ENCODE measurements around the gene MS4A1. TPM values are rescaled to one million over a fixed set of nuclear protein-coding genes. Genes with fewer than 3 reads are reported as not detected.

MS4A1 gene
- total and polyA plus RNA-seq, 2 donors from 2014 or later, result 11.1 TPM; not detected in 1

- no peak within 1 kb of the TSS for H3K4me3 ChIP-seq (ENCODE audit: low read length in 3 of 3)
- intact Hi-C loops (cut with DNase I), result no loop called here
- no peaks in the 10 kb centered on the region for H3K9me3 ChIP-seq (ENCODE audit: control insufficient read depth in 2 of 3, insufficient read depth in 1 of 3, low read length in 3 of 3)
- TF ChIP-seq CTCF (IDR thresholded peaks at IDR 0.05; ENCODE audit: borderline replicate concordance, extremely low read depth, insufficient read depth), result no peak
- no peaks in the 10 kb centered on the region for H3K36me3 ChIP-seq (ENCODE audit: control insufficient read depth in 2 of 3, insufficient read depth in 3 of 3, low read length in 3 of 3)
- no peak for DNase-seq
- no peaks in the 10 kb centered on the region for H3K27me3 ChIP-seq (ENCODE audit: control insufficient read depth, insufficient read depth, low read length)
- H3K27ac ChIP-seq (ENCODE audit: low read depth in 2 of 2, low read length in 2 of 2), result no peak within 1 kb of the TSS
- no peak within 1 kb of the TSS for H3K9ac ChIP-seq (ENCODE audit: low read length in 3 of 3)
- no peak for FAIRE-seq
- H3K4me1 ChIP-seq (ENCODE audit: control insufficient read depth in 2 of 3, insufficient read depth in 2 of 3, low read depth in 1 of 3, low read length in 3 of 3), result no peaks in the 10 kb centered on the region
These were observed 59.7 kb downstream of the MS4A1 start, which contains the start of gene MS4A13 for GRCh38 chr11:60515144-60515855. Gene MS4A13, plus strand, starts transcription at chr11:60515392. Its CDS starts 2,692 bp downstream, at chr11:60518084.

Other genes starting within 250 kb of the MS4A1 start
- gene MS4A4E, start 212.7 kb upstream of the MS4A1 start, total RNA-seq, result 9.4 TPM
- not detected for gene MS4A4E, start 212.7 kb upstream of the MS4A1 start, polyA plus RNA-seq (ENCODE audit: insufficient read depth, low read depth, low replicate concordance)
- gene MS4A4A, start 175.2 kb upstream of the MS4A1 start, total RNA-seq, result 49.7 TPM
- 6.3 TPM for gene MS4A4A, start 175.2 kb upstream of the MS4A1 start, polyA plus RNA-seq (ENCODE audit: insufficient read depth, low read depth, low replicate concordance)
- 0.38 TPM for gene MS4A6E, start 128.6 kb upstream of the MS4A1 start, total RNA-seq
- not detected for gene MS4A6E, start 128.6 kb upstream of the MS4A1 start, polyA plus RNA-seq (ENCODE audit: insufficient read depth, low read depth, low replicate concordance)
- gene MS4A7, start 77.3 kb upstream of the MS4A1 start, total RNA-seq, result 47.6 TPM
- 7.0 TPM for gene MS4A7, start 77.3 kb upstream of the MS4A1 start, polyA plus RNA-seq (ENCODE audit: insufficient read depth, low read depth, low replicate concordance)
- gene MS4A14, start 59.4 kb upstream of the MS4A1 start, total RNA-seq, result 2.1 TPM
- 0.34 TPM for gene MS4A14, start 59.4 kb upstream of the MS4A1 start, polyA plus RNA-seq (ENCODE audit: insufficient read depth, low read depth, low replicate concordance)
- gene MS4A5, start 26.3 kb upstream of the MS4A1 start, total RNA-seq, result not detected
- gene MS4A5, start 26.3 kb upstream of the MS4A1 start, polyA plus RNA-seq (ENCODE audit: insufficient read depth, low read depth, low replicate concordance), result not detected
- not detected for gene MS4A12, start 36.9 kb downstream of the MS4A1 start, total RNA-seq
- not detected for gene MS4A12, start 36.9 kb downstream of the MS4A1 start, polyA plus RNA-seq (ENCODE audit: insufficient read depth, low read depth, low replicate concordance)
- gene MS4A13, start 59.5 kb downstream of the MS4A1 start, total RNA-seq, result not detected
- gene MS4A13, start 59.5 kb downstream of the MS4A1 start, polyA plus RNA-seq (ENCODE audit: insufficient read depth, low read depth, low replicate concordance), result not detected
- gene MS4A8, start 243.8 kb downstream of the MS4A1 start, total RNA-seq, result not detected
- gene MS4A8, start 243.8 kb downstream of the MS4A1 start, polyA plus RNA-seq (ENCODE audit: insufficient read depth, low read depth, low replicate concordance), result 0.67 TPM